ENCODE measurements around the gene DMWD. TPM values are rescaled to one million over a fixed set of nuclear protein-coding genes. Genes with fewer than 3 reads are reported as not detected.

Gene DMWD
- total and polyA plus RNA-seq, 2 of the 4 experiments (the other 2 are of a cell fraction), result 9.7 to 28.5 TPM

GRCh38 chr19:45773384-45773783 is 19.3 kb downstream of the DMWD start:
- BruUV-seq (replicated peaks), result no TSS peak
- dilution Hi-C loops (cut with HindIII; ENCODE audit: low sequenced_read_pairs, unreplicated experiment) (no loop called here), intact Hi-C loops (cut with micrococcal nuclease) (no loop called here), in situ Hi-C loops (cut with MboI; ENCODE audit: low sequenced_read_pairs) (no loop called here)
- Histone ChIP-seq H2AFZ (replicated peaks; ENCODE audit: low read length, poor library complexity) (no peak overlapping the region), H4K8ac (ENCODE audit: low read depth in 2 of 2, low read length in 2 of 2) (no peak overlapping the region), H3K36me3 (ENCODE audit: control insufficient read depth, insufficient read depth, low read length) (peaks cover 31% of the 10 kb centered on the region), H4K91ac (ENCODE audit: insufficient read depth, low read depth, low read length) (no peak overlapping the region), H3K56ac (ENCODE audit: extremely low read depth, insufficient read depth, low read length) (no peak overlapping the region), H3K23ac (ENCODE audit: low read depth, low read length) (no peak overlapping the region), H3K79me1 (ENCODE audit: low read depth in 1 of 2, low read length in 2 of 2) (peaks cover 4 to 14% of the 10 kb centered on the region in 2 experiments; a peak in 2 of 4 replicates), H4K5ac (ENCODE audit: low read depth, low read length) (no peak overlapping the region), H3K4me1 (ENCODE audit: control insufficient read depth, insufficient read depth, low read length) (no peaks in the 10 kb centered on the region), H2AK5ac (ENCODE audit: low read depth, low read length) (no peak overlapping the region), H3K4me2 (ENCODE audit: low read depth, low read length) (no peak overlapping the region), H2AK9ac (replicated peaks; ENCODE audit: low read depth, low read length, poor library complexity) (peak overlapping the region; percentile 42), H3K27me3 (ENCODE audit: control insufficient read depth, insufficient read depth, low read length) (no peaks in the 10 kb centered on the region), H3K4ac (ENCODE audit: low read depth, low read length) (no peak overlapping the region), H3K14ac (replicated peaks; ENCODE audit: low read depth, low read length) (no peak overlapping the region), H3K4me3 (ENCODE audit: insufficient read depth, low read depth, low read length) (no peak overlapping the region), H2BK5ac (ENCODE audit: low read depth, low read length, poor library complexity, severe bottlenecking) (no peak overlapping the region), H3K9ac (ENCODE audit: low read depth, low read length) (no peak overlapping the region), H3K9me3 (ENCODE audit: control insufficient read depth, insufficient read depth, low read length) (no peaks in the 10 kb centered on the region), H4K20me1 (ENCODE audit: insufficient read depth, low read length) (peaks cover 18% of the 10 kb centered on the region), H2BK120ac (ENCODE audit: low read depth, low read length) (no peak overlapping the region), H3K27ac (ENCODE audit: insufficient read depth, low read length) (no peak overlapping the region), H2BK20ac (ENCODE audit: low read depth, low read length) (no peak overlapping the region), H3K9me1 (ENCODE audit: insufficient read depth, low read length) (no peaks in the 10 kb centered on the region; the same call in 1 of the 2 replicates), H3K18ac (ENCODE audit: low read depth, low read length) (no peak overlapping the region), H2BK15ac (ENCODE audit: low read depth, low read length) (no peak overlapping the region)
- DNase-seq (no peak), ATAC-seq (ENCODE audit: low read depth) (no peak)
- POLR2A ChIA-PET (ENCODE audit: unreplicated experiment), result interaction anchor here (1.2 kb wide), 1 partner anchor 9 kb away, joined by 3 read pairs; the partner anchor contains the start of gene DMPK
- WGBS, 2 experiments (ENCODE audit: extremely low coverage in 2 of 2, insufficient read length in 1 of 2), result no CpG with 5 or more reads among the region's 2 CpGs
- CTCF ChIA-PET, result interaction anchor here (0.6 kb wide), 1 partner anchor 29 kb away, joined by 6 read pairs; no protein-coding TSS in a partner anchor
- TF ChIP-seq RFX5 (IDR thresholded peaks at IDR 0.05; ENCODE audit: low read depth, low read length) (no peak), USF2 (IDR thresholded peaks at IDR 0.05; ENCODE audit: low read depth, low read length) (no peak), POLR2A (IDR thresholded peaks at IDR 0.05; ENCODE audit: low read depth, low read length) (no peak), MAZ (IDR thresholded peaks at IDR 0.05; ENCODE audit: borderline replicate concordance, low read depth, low read length) (no peak), NFE2L2 (IDR thresholded peaks at IDR 0.05; ENCODE audit: low read depth, low read length) (no peak), ELK1 (IDR thresholded peaks at IDR 0.05; ENCODE audit: borderline replicate concordance, low read depth, low read length) (no peak), CHD1 (IDR thresholded peaks at IDR 0.05; ENCODE audit: low read depth, low read length) (no peak), FOS (IDR thresholded peaks at IDR 0.05; ENCODE audit: low read depth, low read length) (no peak), CEBPB (IDR thresholded peaks at IDR 0.05; ENCODE audit: low read depth, low read length) (no peak), MXI1 (IDR thresholded peaks at IDR 0.05; ENCODE audit: borderline replicate concordance, low read depth, low read length) (no peak), CTCF (conservative IDR thresholded peaks at IDR 0.05; ENCODE audit: low read depth, low read length) (no peak), RCOR1 (IDR thresholded peaks at IDR 0.05; ENCODE audit: insufficient replicate concordance, low read length) (no peak), MAFK (IDR thresholded peaks at IDR 0.05; ENCODE audit: low read depth, low read length) (no peak), SMC3 (IDR thresholded peaks at IDR 0.05; ENCODE audit: low read depth, low read length) (no peak), BHLHE40 (IDR thresholded peaks at IDR 0.05; ENCODE audit: low read depth, low read length) (no peak), RAD21 (IDR thresholded peaks at IDR 0.05; ENCODE audit: low read length) (no peak)
